ENCODE data around the gene CDK15. TPM values are rescaled to one million over a fixed set of nuclear protein-coding genes. Genes with fewer than 3 reads are reported as not detected.

Gene CDK15
- total RNA-seq, 3 donors from 2014 or later (not counting 1 experiment from before 2014, with no cell fraction given), result 0.72 to 2.5 TPM; not detected in 1

- intact Hi-C loops (cut with micrococcal nuclease), result no loop called here
- Mint-ChIP-seq H3K4me1 (no peaks in the 10 kb centered on the region), H3K27ac (no peak overlapping the region), H3K4me3 (no peak overlapping the region), H3K27me3 (ENCODE audit: low read depth in 2 of 2) (peaks cover 5 to 17% of the 10 kb centered on the region in 2 donors), H3K36me3 (no peaks in the 10 kb centered on the region), H3K9me3 (no peaks in the 10 kb centered on the region)
- Histone ChIP-seq H3K36me3 (ENCODE audit: control insufficient read depth, insufficient read depth, low read length) (no peaks in the 10 kb centered on the region), H3K27ac (ENCODE audit: low read length) (no peak overlapping the region), H3K9me3 (ENCODE audit: control insufficient read depth, insufficient read depth, low read length) (no peaks in the 10 kb centered on the region), H3K27me3 (ENCODE audit: control insufficient read depth, insufficient read depth, low read length) (no peaks in the 10 kb centered on the region), H3K4me1 (ENCODE audit: control insufficient read depth, insufficient read depth, low read length) (no peaks in the 10 kb centered on the region), H3K4me3 (ENCODE audit: low read length) (no peak overlapping the region)
- no peak for TF ChIP-seq CTCF (IDR thresholded peaks at IDR 0.05)
- no peak for ATAC-seq
- DNase-seq, result no peak
These were observed 41.1 kb downstream of the CDK15 start for GRCh38 chr2:201847481-201847880.

GRCh38 chr2:201852462-201852861 is 46.1 kb downstream of the CDK15 start:
- no peak overlapping the region for H3K27ac Mint-ChIP-seq
- no peak overlapping the region for H3K4me3 Mint-ChIP-seq
- Histone ChIP-seq H3K27me3 (ENCODE audit: control insufficient read depth, insufficient read depth, low read length) (peaks cover 1% of the 10 kb centered on the region), H3K4me1 (ENCODE audit: control insufficient read depth, insufficient read depth, low read length) (no peaks in the 10 kb centered on the region), H3K27ac (ENCODE audit: low read length) (no peak overlapping the region), H3K9me3 (ENCODE audit: control insufficient read depth, insufficient read depth, low read length) (no peaks in the 10 kb centered on the region), H3K36me3 (ENCODE audit: control insufficient read depth, insufficient read depth, low read length) (no peaks in the 10 kb centered on the region), H3K4me3 (ENCODE audit: low read length) (no peak overlapping the region)
- peaks cover 6% of the 10 kb centered on the region in 2 donors for H3K27me3 Mint-ChIP-seq (ENCODE audit: low read depth in 2 of 2)
- H3K9me3 Mint-ChIP-seq, result no peaks in the 10 kb centered on the region
- ATAC-seq (no peak), DNase-seq (no peak)
- intact Hi-C loops (cut with micrococcal nuclease), result no loop called here
- H3K4me1 Mint-ChIP-seq, result no peaks in the 10 kb centered on the region
- no peaks in the 10 kb centered on the region for H3K36me3 Mint-ChIP-seq
- no peak for TF ChIP-seq CTCF (IDR thresholded peaks at IDR 0.05)

GRCh38 chr2:201852878-201853415 is 46.6 kb downstream of the CDK15 start:
- H3K27me3 ChIP-seq (ENCODE audit: control insufficient read depth, insufficient read depth, low read length), result peaks cover 4% of the 10 kb centered on the region
- Mint-ChIP-seq H3K4me3 (no peak overlapping the region), H3K27me3 (ENCODE audit: low read depth in 2 of 2) (peaks cover 6% of the 10 kb centered on the region in 2 donors), H3K27ac (no peak overlapping the region), H3K9me3 (no peaks in the 10 kb centered on the region), H3K4me1 (no peaks in the 10 kb centered on the region), H3K36me3 (no peaks in the 10 kb centered on the region)
- TF ChIP-seq CTCF (IDR thresholded peaks at IDR 0.05), result no peak
- intact Hi-C loops (cut with micrococcal nuclease), result no loop called here
- DNase-seq (no peak), ATAC-seq (no peak)
- no CpG with 5 or more reads among the region's 1 CpG for WGBS (ENCODE audit: insufficient coverage)
- H3K4me3 ChIP-seq (ENCODE audit: low read length), result no peak overlapping the region
- no peaks in the 10 kb centered on the region for H3K4me1 ChIP-seq (ENCODE audit: control insufficient read depth, insufficient read depth, low read length)
- no peaks in the 10 kb centered on the region for H3K36me3 ChIP-seq (ENCODE audit: control insufficient read depth, insufficient read depth, low read length)
- H3K27ac ChIP-seq (ENCODE audit: low read length), result no peak overlapping the region
- no peaks in the 10 kb centered on the region for H3K9me3 ChIP-seq (ENCODE audit: control insufficient read depth, insufficient read depth, low read length)

GRCh38 chr2:201854221-201854801 is 48.0 kb downstream of the CDK15 start:
- ATAC-seq, result no peak
- Histone ChIP-seq H3K4me1 (ENCODE audit: control insufficient read depth, insufficient read depth, low read length) (no peaks in the 10 kb centered on the region), H3K36me3 (ENCODE audit: control insufficient read depth, insufficient read depth, low read length) (no peaks in the 10 kb centered on the region), H3K27me3 (ENCODE audit: control insufficient read depth, insufficient read depth, low read length) (peaks cover 4% of the 10 kb centered on the region), H3K9me3 (ENCODE audit: control insufficient read depth, insufficient read depth, low read length) (no peaks in the 10 kb centered on the region), H3K4me3 (ENCODE audit: low read length) (no peak overlapping the region), H3K27ac (ENCODE audit: low read length) (no peak overlapping the region)
- Mint-ChIP-seq H3K36me3 (no peaks in the 10 kb centered on the region), H3K4me1 (peaks cover 0 to 6% of the 10 kb centered on the region in 2 donors), H3K27ac (no peak overlapping the region), H3K9me3 (no peaks in the 10 kb centered on the region), H3K27me3 (ENCODE audit: low read depth in 2 of 2) (peaks cover 12 to 14% of the 10 kb centered on the region in 2 donors), H3K4me3 (no peak overlapping the region)
- TF ChIP-seq CTCF (IDR thresholded peaks at IDR 0.05), result no peak
- 85% methylated on average over 4 of the region's 4 CpGs for WGBS (ENCODE audit: insufficient coverage)
- intact Hi-C loops (cut with micrococcal nuclease), result no loop called here
- DNase-seq, result no peak

Measured in natural killer cell (primary cell).